Vagina (tissue), 2 donors: ENCODE results near the gene MITD1.

Experiments
- CTCF ChIP-seq, 3 experiments: fragments of 450-650 bp in 2 of 3; fragments of 200-600 bp in 1 of 3; sonication (generic) in 1 of 3; IDR thresholded peaks; one replicate each; pipeline ENCODE4 v1.5.1; 2017 to 2019; ENCODE audit warnings: antibody characterized with exemption in 3 of 3, mild to moderate bottlenecking in 2 of 3, moderate library complexity in 2 of 3
- POLR2A ChIP-seq, 2 donors: fragments of 450-650 bp; IDR thresholded peaks; one replicate each; pipeline ENCODE4 v1.6.1; 2017; ENCODE audit warnings: antibody characterized with exemption in 2 of 2, mild to moderate bottlenecking in 2 of 2, moderate library complexity in 2 of 2
- POLR2AphosphoS5 ChIP-seq, 2 donors: sonication (generic); formaldehyde crosslinking; IDR thresholded peaks; one replicate each; pipeline ENCODE4 v1.9.0; 2017; ENCODE audit warnings: antibody characterized with exemption in 2 of 2, mild to moderate bottlenecking in 2 of 2, low read depth in 1 of 2; ENCODE audit not compliant: insufficient read depth in 1 of 2

GRCh38 chr2:99216096-99216495 is 35.2 kb upstream of the MITD1 start:
- no peak for TF ChIP-seq POLR2A (IDR thresholded peaks at IDR 0.05)
- no peak for TF ChIP-seq POLR2AphosphoS5 (IDR thresholded peaks at IDR 0.05; ENCODE audit: insufficient read depth in 1 of 2, low read depth in 1 of 2)
- no peak for TF ChIP-seq CTCF (IDR thresholded peaks at IDR 0.05)
